Gastrocnemius medialis (tissue), 4 donors: ENCODE measurements around the gene DCAF8L1. TPM values are rescaled to one million over a fixed set of nuclear protein-coding genes. Genes with fewer than 3 reads are reported as not detected.
"Not testable (repeated sequence)": the region's sequence is repeated elsewhere in the genome, so short reads cannot be mapped to it uniquely, and the experiment has no call there.

Experiments
- ATAC-seq, 2 donors: fragments of 150-250 bp; one replicate each; pipeline ENCODE4 v1.9.1; 2016
- DNase-seq, 2 donors: peaks; one replicate each; pipeline ENCODE4 v3.0.0-alpha.2; 2019
- H3K27ac ChIP-seq, 4 donors: fragments of 200-600 bp; sonication (generic); 1 replicate in 1 of 4; 2 replicates in 3 of 4; pipeline ENCODE4 v1.5.1; 2016 to 2018; ENCODE audit warnings: mild to moderate bottlenecking in 2 of 4, moderate library complexity in 1 of 4
- H3K27me3 ChIP-seq, 3 donors: fragments of 200-600 bp; sonication (generic) in 2 of 3; 1 replicate in 1 of 3; 2 replicates in 2 of 3; pipeline versions ENCODE4 v1.5.1 to v1.6.0; 2016 to 2019; ENCODE audit warnings: mild to moderate bottlenecking in 1 of 3, moderate library complexity in 1 of 3
- H3K36me3 ChIP-seq, 2 donors: fragments of 200-600 bp; sonication (generic) in 1 of 2; one replicate each; pipeline ENCODE4 v1.5.1; 2017 to 2018
- H3K4me1 ChIP-seq, 2 donors: fragments of 200-600 bp; sonication (generic) in 1 of 2; one replicate each; pipeline ENCODE4 v1.5.1; 2016 to 2017; ENCODE audit warnings: mild to moderate bottlenecking in 2 of 2
- H3K4me3 ChIP-seq, 4 donors: fragments of 200-600 bp; sonication (generic) in 3 of 4; 1 replicate in 1 of 4; 2 replicates in 3 of 4; pipeline ENCODE4 v1.5.1; 2016 to 2019; ENCODE audit warnings: mild to moderate bottlenecking in 2 of 4
- H3K9me3 ChIP-seq, 3 donors: fragments of 200-600 bp; sonication (generic) in 2 of 3; 1 replicate in 1 of 3; 2 replicates in 2 of 3; pipeline ENCODE4 v1.5.1; 2016 to 2019
- POLR2A ChIP-seq, 2 donors: fragments of 450-650 bp; IDR thresholded peaks; one replicate each; pipeline ENCODE4 v1.6.1; 2017; ENCODE audit warnings: antibody characterized with exemption in 2 of 2, mild to moderate bottlenecking in 2 of 2, moderate library complexity in 2 of 2
- in situ Hi-C, 4 donors: fragments of 200-750 bp; cut with MboI; loops; one replicate each; pipeline versions ENCODE4 v1.15.0 to v1.8.0; 2017; ENCODE audit warnings: low sequenced_read_pairs in 4 of 4
- intact Hi-C: fragments of 100-400 bp; cut with DNase I; formaldehyde crosslinking; loops from one replicate; pipeline ENCODE4 v1.15.1; 2023; ENCODE audit warnings: low total_unique reads
- total RNA-seq, 4 donors: library from RNA; depleted of rRNA; stranded (reverse); fragments of >200 nt; gene quantifications; one replicate each; pipeline versions ENCODE4 v1.1.0 to v1.2.3, GENCODE V29; 2016
- TF ChIP-seq, protein P1 (sequence below), 5 experiments: fragments of 450-650 bp in 3 of 5; fragments of 200-600 bp in 2 of 5; sonication (generic) in 2 of 5; IDR thresholded peaks in 4 of 5; conservative IDR thresholded peaks in 1 of 5; 1 replicate in 4 of 5; 2 replicates in 1 of 5; pipeline ENCODE4 v1.5.1; 2016 to 2019; ENCODE audit warnings: antibody characterized with exemption in 5 of 5, mild to moderate bottlenecking in 3 of 5, moderate library complexity in 3 of 5

Gene DCAF8L1
- total RNA-seq, 4 donors from 2014 or later: not detected

DNA sequence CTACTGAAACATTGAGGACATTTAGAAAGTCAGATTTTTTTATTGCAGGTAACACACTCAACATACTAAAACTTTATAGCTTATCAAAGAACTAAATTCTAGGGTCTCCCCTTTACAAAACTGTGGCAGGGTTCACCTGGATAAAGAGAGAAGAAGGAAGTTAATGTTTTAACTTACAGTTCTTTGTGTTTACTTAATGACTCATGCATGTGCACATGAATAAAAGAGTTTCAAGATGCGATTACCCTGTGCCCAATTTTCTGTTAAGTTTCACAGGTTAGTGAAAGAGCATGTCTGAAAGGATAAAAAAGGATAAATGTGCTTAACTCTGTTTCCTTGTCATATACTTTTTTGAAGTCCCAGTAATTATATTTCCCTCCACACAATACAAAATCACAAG, 16.8 kb downstream of the DCAF8L1 start:
- Histone ChIP-seq H3K4me1 (no peaks in the 10 kb centered on the region), H3K36me3 (no peaks in the 10 kb centered on the region), H3K9me3 (no peaks in the 10 kb centered on the region), H3K27ac (no peak overlapping the region), H3K27me3 (no peaks in the 10 kb centered on the region), H3K4me3 (no peak overlapping the region)
- ATAC-seq (no peak), DNase-seq (no peak)
- in situ Hi-C loops: no loop called here
- intact Hi-C loops: no loop called here
- TF ChIP-seq, protein P1, sequence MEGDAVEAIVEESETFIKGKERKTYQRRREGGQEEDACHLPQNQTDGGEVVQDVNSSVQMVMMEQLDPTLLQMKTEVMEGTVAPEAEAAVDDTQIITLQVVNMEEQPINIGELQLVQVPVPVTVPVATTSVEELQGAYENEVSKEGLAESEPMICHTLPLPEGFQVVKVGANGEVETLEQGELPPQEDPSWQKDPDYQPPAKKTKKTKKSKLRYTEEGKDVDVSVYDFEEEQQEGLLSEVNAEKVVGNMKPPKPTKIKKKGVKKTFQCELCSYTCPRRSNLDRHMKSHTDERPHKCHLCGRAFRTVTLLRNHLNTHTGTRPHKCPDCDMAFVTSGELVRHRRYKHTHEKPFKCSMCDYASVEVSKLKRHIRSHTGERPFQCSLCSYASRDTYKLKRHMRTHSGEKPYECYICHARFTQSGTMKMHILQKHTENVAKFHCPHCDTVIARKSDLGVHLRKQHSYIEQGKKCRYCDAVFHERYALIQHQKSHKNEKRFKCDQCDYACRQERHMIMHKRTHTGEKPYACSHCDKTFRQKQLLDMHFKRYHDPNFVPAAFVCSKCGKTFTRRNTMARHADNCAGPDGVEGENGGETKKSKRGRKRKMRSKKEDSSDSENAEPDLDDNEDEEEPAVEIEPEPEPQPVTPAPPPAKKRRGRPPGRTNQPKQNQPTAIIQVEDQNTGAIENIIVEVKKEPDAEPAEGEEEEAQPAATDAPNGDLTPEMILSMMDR (IDR thresholded peaks at IDR 0.05 in 4 of 5, conservative IDR thresholded peaks at IDR 0.05 in 1 of 5): no peak
- no peak for TF ChIP-seq POLR2A (IDR thresholded peaks at IDR 0.05)

GRCh38 chrX:27960410-27960809, 20.8 kb downstream of the DCAF8L1 start:
- DNase-seq, H3K4me1 ChIP-seq, intact Hi-C loops, H3K36me3 ChIP-seq, H3K27ac ChIP-seq, H3K27me3 ChIP-seq, H3K4me3 ChIP-seq, H3K9me3 ChIP-seq, in situ Hi-C loops, ATAC-seq: not testable (repeated sequence)

DNA sequence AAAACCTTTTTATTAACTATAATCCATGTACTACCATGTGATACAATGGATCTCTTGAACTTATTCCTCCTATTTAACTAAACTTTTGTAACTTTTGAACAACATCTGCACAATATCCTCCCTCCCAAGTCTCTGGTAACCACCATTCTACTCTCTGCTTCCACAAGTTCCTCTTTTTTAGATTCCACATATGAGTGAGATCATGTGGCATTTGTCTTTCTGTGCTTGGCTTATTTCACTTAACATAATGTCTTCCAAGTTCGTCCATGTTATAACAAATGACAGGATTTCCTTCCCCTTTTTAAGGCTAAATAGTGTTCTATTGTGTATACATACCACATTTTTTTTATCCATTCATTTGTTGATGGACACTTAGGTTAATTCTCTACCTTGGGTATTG, 28.1 kb downstream of the DCAF8L1 start:
- in situ Hi-C loops (no loop called here), intact Hi-C loops (no loop called here)
- H3K36me3 ChIP-seq: no peaks in the 10 kb centered on the region
- TF ChIP-seq POLR2A (IDR thresholded peaks at IDR 0.05): no peak
- TF ChIP-seq, protein P1 (IDR thresholded peaks at IDR 0.05 in 4 of 5, conservative IDR thresholded peaks at IDR 0.05 in 1 of 5): no peak
- no peak for ATAC-seq
- no peak overlapping the region for H3K27ac ChIP-seq
- no peaks in the 10 kb centered on the region for H3K9me3 ChIP-seq
- no peaks in the 10 kb centered on the region for H3K27me3 ChIP-seq
- no peaks in the 10 kb centered on the region for H3K4me1 ChIP-seq
- no peak for DNase-seq
- H3K4me3 ChIP-seq: no peak overlapping the region

DNA sequence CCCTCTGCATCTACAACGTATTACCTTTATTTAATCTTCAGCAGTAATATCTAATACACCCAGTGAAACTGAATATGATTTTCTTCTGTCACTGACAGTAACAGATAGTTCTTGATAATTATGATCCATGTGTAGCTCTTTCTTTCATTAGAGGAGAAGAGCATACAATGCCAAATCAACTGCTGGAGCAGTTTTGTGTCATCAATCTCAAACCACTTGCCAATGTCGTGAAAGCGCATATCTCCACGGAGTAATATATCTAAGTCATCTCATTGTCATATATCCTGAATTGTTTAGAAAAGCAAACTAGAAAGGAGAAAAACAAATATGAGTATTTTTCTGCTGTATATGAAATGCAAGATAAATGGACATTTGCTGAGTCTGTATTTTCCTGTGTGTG, 47.9 kb downstream of the DCAF8L1 start:
- DNase-seq: no peak
- in situ Hi-C loops (no loop called here), intact Hi-C loops (no loop called here)
- Histone ChIP-seq H3K9me3 (no peaks in the 10 kb centered on the region), H3K4me3 (no peak overlapping the region), H3K27ac (no peak overlapping the region), H3K4me1 (no peaks in the 10 kb centered on the region), H3K36me3 (no peaks in the 10 kb centered on the region), H3K27me3 (no peaks in the 10 kb centered on the region)
- TF ChIP-seq POLR2A (IDR thresholded peaks at IDR 0.05): no peak
- TF ChIP-seq, protein P1 (IDR thresholded peaks at IDR 0.05 in 4 of 5, conservative IDR thresholded peaks at IDR 0.05 in 1 of 5): no peak
- ATAC-seq: no peak

Other genes with a start within 250 kb of the DCAF8L1 start
- not detected for gene MAGEB10, start 173.5 kb downstream of the DCAF8L1 start, total RNA-seq